NCI-H226 (cell line): Measurements from ENCODE around the gene GALNT11.

Experiments
- DNase-seq: peaks from one replicate; pipeline ENCODE4 v3.0.0-alpha.2; 2015

GALNT11 gene

DNA sequence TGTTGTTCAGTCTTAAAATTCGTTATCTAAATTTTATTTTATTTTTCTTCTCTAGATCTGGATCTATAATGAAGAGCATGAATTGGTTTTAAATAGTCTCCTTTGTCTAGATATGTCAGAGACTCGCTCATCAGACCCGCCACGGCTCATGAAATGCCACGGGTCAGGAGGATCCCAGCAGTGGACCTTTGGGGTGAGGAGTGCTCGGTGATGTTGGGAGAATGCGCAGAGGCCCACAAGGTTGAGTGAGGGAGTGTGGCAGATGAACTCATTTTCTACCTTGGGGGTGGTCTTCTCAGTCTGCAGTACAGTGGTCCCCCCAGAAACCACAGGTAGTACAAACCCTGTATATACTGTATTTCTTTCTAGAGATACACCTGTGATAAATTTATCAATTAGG is 95.3 kb downstream of the GALNT11 start:
- no peak for DNase-seq

DNA sequence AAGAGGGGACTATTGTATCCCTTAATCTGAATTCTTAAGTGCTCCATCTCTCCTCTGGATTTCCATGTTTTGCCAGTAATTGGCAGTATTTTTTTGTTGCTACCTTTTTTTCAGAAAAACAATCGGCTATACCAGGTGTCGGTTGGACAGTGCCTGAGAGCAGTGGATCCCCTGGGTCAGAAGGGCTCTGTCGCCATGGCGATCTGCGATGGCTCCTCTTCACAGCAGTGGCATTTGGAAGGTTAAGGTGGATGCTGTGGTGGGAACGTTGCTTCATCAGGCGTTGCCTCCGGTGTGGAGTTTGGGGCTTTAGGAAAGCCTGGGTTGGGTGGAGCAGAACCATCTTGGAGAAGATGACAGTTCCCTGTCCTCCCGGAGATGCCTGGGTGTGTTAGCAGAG is 96.0 kb downstream of the GALNT11 start:
- DNase-seq: no peak

DNA sequence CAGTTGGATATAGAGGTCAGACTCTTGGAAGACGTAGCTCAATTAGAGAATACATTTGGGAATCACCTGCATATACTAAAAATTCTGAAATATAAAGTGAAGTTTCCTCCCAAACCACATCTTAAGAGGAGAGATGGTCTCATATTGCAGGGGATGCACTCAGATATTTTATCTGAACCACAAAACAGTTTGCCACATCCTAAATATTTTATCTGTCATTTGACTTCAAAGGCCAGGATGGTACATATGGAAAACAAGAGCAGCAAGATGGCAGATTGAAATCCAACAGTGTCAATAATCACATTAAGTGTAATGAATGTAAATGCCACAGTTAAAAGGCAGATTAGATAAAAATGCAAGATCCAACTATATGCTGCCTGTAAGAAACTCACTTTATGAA is 97.1 kb downstream of the GALNT11 start:
- no peak for DNase-seq

DNA sequence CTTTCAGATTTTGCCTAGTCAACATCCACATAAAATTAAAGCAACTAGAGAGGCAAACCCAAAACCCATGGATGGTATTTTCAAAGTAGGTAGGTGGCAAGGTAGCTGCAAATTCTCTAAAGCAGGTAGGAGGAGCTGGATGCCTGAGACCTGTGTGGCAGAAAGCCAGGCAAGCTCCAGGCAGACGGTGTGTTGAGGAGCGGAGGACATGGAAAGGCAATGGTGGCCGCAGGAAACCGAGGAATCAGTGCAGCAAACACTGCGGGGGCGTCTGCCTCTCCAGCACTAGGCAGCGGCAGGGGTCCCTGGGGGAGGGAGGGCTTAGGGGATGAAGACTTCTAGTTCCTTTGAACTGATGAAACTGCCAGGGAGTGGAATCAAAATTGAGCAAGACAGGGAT is 101.3 kb downstream of the GALNT11 start:
- no peak for DNase-seq

DNA sequence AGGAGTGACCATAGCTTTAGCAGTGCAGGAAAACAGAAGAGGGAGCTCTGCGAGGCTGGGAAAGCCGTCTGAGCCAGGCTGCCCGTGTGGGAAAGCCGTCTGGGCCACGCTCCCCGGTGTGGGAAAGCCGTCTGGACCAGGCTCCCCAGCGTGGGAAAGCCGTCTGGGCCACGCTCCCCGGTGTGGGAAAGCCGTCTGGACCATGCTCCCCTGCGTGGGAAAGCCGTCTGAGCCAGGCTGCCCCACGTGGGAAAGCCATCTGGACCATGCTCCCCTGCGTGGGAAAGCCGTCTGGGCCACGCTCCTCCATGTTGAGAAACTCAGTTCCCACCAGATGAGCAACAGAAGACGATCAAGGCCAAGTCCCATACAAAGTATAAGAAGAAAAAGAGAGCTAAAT is 101.8 kb downstream of the GALNT11 start:
- DNase-seq: no peak

DNA sequence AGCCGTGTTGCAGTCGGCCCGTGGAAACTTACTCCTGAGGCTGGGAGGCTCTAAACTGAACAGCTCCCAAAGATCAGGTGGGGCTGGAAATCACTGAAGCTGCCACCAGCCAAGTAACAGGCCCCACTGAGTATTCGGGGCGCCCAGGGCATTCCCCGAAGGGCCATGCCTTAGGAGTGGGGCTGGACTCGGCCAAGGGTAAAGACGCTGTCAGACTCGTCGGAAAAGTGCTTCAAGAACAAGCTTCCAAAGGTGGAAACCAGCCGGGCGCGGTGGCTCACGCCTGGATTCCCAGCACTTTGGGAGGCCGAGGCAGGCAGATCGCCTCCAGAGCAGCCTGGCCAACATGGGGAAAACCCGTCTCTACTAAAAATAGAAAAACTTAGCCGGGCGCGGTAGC is 102.8 kb downstream of the GALNT11 start:
- no peak for DNase-seq

DNA sequence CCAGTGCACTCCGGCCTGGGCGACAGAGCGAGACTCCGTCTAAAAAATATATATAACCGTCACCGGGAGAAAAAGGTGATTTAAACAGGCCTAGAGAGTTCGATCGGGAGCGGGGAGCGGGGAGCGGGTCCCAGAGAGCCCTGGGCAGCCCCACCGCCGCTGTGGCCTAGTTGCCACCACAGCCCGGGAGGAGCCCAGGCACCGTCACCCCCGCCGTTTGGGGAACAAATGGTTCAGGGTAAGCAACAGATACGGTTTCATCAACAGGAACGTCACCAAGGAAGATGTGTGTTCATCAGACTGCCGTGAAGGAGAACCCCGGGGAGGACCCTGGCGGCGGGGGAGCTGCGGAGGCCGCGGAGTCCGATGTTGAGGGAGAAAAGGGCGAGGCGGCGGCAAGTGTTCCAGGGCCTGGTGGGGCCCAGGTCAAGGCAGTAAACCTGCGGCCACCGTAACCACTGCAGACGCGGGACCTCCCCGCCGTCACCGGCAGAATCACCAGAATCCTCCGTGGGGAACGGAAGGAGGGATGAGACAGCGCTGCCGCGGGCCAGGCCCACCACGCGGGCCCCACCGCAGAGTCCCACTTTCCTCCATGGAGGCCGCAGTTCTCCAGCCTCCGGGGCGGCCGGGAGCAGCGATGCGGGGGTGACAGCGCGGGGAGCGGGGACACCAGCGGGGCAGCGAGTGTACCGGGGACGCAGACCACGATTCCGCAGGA is 103.4 kb downstream of the GALNT11 start:
- no peak for DNase-seq

DNA sequence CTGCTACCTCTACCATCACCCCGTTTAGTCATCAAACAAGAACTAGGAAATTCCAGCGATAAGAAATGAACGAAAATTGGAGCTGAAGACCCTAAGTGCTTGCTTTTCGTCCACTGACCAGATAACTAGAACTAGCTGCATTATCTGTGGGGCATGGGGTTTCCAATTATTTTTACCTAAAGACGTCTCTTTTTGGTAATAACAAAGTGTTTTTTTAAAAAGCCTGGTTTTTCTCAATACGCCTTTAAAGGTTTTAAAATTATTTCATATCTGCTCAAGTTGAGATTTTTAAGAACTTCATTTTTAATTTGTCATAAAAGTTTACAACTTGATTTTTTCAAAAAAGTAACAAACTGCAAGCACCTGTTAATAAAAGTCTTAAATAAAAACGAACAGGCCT is 104.2 kb downstream of the GALNT11 start:
- no peak for DNase-seq

DNA sequence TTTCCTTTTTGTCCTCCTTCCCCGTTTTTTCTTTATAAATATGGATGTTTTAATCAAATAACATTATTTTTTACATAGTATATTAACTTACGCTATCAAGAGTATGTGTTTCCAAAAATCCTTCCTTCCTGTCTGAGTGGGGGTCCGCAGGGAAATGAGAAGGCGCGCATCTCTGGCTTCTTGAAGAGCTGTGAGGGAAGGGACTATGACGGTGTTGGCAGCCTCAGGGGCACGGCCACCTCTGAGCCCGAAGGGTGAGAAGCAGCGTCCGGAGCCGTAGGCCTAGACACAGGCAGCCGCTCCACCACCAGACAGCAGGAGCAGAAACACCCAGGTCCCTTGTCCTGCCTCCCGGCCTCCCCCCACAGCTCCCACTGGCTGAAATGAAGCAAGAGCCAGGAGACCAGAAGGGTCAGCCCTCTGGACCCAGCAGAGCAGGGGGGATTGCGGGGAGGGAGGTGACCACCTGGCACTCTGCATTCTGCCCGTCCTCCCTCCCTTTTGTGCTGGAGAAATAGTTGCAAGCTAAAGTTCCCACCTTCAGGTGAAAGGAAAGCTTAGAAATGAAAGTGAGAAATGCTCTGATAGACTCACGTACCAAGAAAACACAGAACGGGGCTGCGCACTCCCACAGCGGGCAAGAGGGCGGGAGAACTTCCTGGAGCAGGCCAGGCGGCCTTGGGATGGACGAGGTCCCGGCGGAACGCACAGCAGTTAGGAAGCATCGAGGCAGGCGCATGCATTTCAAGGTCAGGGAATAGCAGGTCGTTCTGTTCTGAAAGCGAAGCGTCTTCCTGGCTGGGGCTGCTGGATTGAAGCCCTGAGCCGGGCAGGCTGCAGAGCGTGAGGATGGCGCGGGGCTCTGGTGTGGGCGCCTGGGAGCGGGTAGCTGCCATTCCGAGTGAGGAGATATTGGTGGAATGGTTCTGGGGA is 105.5 kb downstream of the GALNT11 start:
- no peak for DNase-seq

DNA sequence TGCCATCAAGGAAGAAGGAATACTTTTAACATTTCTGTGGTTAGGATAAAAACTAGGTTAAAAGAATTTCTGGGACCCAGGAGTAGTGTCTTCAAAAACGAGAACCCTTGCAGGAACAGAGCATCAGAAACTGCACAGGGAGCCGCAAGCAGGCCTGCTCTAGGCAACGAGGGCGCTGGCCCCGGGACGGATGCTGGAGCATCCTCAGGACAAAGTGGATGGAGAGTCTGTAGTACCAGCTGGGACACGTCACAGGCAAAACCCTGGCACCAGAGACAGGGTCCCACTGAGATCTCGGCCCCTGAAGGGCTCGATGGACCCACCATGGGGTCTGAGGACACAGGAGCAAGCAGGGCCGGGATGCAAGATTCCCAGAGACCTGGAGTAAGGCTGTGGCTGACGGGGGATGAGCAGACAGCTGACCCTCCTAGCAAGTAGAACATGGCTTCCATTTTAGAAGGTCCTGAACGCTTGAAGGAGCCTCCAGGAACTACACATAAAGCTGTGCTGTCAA is 106.6 kb downstream of the GALNT11 start:
- DNase-seq: no peak

DNA sequence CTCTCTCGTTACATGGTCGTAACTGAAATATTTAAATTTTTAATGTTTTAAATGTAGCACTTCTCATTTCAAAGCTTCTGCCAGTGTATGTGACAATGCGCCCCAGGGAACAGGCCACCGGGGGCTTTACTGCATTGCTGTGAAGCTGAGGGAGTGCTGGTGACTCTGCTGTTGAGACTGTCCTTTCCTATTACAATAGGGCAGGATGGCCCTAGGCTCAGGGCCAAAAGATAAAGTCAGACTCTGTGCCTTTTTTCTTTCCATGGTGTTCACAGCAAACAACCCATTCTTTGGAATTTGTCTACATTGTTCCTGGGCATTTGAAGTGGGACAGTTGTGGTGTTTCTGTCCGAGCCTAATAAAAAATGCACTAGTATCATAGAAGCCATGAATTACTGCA is 107.3 kb downstream of the GALNT11 start:
- no peak for DNase-seq

DNA sequence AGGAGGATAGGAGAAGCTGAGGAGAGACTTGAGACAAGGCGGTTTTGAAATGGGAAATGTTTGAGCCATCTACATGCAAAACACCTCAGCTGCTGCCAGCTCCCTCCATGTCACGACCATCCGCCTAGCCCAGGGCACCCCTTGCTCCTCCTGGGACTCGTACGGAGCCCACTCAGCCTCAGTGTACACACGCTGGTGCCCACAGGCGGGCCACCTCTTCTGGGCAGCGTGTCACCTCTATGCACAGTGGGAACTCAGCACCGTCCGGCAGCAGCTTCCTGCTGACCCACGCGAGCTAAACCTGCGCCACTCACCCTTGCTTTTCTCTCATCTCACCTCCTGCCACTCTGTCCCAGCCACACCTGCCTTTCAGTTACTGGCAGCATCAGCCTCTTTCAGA is 108.3 kb downstream of the GALNT11 start:
- DNase-seq: no peak

DNA sequence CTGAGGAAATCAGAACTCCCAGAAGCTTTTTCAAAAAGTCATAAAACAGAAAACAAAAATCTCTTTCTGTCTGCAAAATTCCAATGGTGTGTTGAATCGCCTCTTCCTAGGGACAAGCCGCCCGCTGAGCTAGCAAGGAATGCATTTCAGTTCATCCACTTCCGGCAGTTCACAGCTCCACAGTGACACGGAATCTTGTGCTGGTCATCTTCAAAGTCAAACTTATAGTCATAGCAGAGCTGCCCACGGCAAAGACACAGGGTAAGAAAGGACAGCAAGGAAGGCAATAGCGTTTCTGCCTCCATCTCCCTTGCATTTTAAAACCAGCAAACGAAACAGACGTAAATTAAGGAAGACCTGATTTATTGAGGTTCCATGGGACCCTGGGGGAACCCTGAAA is 111.2 kb downstream of the GALNT11 start:
- DNase-seq: no peak

DNA sequence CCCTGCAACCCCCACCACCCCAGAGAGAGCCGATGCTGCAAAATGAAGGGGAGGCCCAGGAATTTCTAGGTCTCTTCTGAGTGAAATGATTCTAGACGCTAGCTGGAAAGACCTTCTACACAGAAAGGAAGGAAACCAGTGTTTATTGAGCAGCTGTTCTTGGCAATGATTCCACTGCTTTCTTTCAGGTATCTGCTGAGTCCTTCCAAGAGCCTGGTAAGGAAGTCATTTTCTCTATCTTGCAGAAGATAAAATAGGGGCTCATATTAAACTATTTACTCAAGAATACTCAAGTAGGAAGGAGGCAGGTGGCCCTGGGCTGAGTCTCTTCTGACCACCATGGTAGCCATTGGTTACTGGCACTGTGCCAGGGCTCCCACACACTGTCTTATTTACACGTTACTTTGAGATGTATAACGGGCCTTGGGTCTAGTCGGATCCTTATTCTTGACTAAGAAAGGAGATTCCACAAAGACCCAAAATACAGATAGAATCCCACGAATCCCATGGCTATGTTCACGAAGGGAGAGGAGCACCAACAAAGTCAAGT is 112.1 kb downstream of the GALNT11 start:
- no peak for DNase-seq

DNA sequence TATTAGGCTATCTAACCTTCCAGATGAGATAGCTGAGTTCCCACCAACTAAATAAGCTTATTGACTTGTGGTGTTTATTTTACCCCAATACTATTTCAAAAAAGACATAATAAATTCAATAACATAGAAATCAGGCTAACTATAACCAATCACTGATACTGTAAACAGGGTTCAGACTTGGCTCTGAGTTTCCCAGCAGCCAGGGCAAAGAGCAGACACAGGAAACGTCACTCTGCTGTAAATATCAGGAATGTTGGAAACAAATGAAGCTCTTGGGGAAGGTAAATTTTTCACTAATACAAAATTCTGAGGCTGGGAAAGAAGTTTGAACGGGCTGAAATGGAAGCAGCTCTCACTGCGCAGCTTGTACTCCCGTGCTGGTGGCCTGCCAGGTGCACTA is 114.6 kb downstream of the GALNT11 start:
- no peak for DNase-seq

DNA sequence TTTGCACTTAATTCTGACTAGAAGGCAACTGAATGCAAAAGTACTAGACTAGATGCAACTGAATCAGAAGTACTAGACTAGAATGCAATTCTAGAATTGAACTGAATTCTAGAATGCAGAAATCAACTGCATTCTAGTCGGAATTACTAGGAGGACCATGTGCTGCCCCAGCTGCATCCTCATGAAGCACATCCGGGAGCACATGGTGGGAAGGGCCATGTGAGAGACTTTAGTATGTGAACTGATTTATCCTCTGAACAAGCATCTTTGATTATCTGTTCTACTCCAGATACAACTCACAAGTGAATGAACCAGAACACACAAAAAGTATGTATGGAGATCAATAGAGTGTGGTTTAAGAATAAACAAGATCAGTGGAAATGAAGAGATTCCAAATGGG is 115.1 kb downstream of the GALNT11 start:
- no peak for DNase-seq

DNA sequence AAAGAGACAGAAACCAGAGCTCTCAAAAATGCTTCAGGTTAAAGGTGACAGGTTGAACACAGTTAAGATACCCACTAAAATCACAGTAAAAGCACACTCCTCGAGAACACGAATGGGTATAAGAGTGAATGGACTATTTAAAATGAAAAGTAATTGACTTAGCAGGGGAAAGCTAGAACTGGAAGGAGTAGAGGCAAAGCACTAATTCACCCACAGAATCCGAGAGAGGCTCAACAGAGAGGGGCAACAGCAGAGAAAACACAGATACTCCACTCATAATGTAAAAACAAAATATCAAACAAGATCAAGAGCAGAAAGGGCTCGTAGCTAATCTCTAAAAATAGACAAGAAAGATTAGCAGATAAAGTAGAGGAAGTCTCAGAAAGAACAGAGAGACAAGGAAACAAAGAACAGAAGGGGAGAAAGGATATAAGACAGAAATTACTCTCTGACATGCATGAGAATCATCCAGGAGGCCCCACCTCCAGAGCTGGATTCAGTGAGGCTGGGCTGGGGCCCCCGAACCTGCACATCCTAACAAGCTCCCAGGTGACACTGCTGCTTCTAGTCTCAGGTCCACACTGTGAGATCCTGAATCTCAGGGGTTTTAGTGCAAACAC is 117.6 kb downstream of the GALNT11 start:
- no peak for DNase-seq

DNA sequence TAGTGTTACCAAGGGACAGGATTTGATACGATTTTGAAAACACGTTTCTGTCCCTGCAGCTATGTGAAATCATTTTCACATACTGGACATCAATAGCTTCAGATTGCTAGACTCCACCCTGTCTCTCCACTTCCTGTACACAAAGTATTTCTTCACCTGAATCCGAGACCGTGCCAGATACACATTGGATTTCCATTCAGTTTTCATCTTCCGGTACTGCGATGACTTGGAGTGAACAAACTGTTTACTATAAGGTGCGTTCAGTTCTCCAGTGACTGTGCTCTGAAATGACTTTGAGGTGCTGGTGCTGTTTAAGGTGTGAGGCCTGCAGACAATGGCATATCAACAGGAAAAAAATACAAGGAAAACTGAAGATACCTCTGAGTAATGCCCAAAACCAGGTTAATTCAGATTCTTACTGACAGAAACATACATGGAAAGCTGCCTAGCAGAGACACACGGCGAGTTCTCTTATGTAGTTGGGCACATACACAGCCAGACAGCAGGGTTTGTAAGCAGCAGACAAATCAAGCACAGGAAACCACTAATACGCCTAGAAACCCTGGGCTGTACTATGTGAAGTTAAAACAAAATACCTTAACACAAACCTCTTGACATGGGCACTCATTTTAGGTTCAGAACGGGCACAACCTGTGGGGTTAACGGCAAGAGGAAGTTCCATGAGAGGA is 119.2 kb downstream of the GALNT11 start:
- DNase-seq: no peak

DNA sequence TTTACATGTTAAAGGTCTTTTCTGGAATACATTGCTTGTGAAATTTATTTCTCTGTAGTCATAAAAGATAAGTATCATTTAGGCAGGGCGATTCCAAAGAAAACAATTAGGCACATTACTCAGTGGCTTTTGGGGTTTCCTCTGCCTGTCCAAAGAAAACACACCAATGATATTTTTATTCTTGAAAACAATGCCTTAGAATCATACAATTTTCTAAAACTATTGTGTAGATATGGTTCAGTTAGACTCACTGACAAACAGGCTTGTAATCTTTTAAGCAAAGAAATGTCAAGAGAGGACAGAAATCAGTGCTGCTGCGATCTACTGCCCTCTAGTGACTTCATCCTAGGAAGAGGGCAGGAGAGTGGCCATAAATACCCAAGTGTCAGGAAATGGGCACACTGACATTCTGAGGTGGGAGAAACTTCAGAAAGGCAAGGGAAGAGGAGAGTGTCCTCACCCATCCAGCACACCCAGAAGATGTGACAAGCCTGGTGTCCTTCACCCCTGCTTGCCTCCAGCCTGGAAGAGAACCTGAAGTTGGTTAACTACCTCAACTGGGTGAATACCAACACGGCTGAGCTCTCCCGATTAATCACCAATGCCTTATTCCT is 120.5 kb downstream of the GALNT11 start:
- DNase-seq: peak; percentile 9

DNA sequence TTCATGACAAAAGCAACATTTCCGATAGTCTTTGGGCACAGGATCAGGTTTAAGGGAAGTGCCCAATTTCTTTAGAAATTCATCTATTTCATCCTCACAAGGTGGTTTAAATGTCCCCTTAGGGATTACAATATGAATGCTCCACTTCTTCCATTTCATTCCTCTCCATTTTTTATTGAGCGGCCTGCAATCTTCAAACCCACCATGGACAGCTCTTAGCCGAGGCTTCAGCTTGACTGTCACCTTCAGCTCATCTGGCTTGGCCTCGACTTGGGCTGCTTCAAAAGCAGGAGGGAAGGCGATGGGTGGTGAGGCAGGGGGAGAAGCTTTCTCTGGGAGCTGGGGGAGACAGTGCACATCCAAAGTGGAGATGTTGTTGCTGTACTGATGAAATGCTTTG is 123.2 kb downstream of the GALNT11 start:
- no peak for DNase-seq

DNA sequence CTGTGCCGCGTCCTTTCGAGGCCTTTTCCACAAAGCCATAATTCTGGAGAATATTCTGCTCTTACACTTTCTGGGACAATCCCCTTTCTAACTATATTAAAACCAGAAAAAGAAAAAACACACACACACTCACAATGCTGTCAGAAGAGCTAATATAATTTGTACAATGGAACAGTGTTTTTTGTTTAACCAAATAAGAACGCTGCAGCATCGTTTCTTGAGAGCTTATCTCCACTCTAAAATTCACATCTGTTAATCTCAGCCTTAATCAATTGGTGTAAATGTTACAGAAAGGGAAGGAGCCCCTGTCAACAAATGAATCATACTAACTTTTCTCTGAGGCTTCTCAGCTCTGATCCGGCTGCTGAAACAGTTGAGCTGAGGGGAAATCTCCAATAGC is 123.9 kb downstream of the GALNT11 start:
- DNase-seq: no peak

DNA sequence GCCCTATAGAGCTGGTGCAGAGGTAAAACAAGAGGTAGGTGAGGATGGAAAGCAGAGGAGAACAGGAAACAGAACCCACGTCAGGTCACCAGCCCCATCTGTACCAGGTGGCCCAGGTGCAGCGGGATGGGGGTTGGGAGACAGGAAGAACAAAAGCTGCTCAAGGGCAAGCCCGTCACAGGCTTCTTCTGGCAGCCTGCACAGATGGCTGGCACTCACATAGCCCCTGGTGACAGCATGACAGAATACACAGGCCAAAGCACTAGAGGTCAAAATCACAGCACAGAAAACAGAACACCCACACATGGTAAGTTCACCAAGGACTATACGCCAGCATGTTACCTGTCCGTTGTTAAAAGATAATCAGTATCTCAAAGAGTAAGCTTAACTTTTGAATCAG is 126.8 kb downstream of the GALNT11 start:
- no peak for DNase-seq
